HG03558 (cell line): ENCODE data around the gene FOXL2NB.
"Not testable (repeated sequence)": the region's sequence is repeated elsewhere in the genome, so short reads cannot be mapped to it uniquely, and the experiment has no call there.

ENCODE experiments used
- ATAC-seq: cut with Tn5 transposase; IDR thresholded peaks from one replicate; pipeline ENCODE4 v1.9.1; 2021; ENCODE audit warnings: moderate number of reproducible peaks; ENCODE audit not compliant: unreplicated experiment; ENCODE audit errors: extremely low read depth

The FOXL2NB gene

GRCh38 chr3:138946663-138947494 lies at the start of gene FOXL2NB, which contains the start of gene FOXL2:
Gene FOXL2NB (plus strand): TSS chr3:138947217. CDS start chr3:138947365, 148 bp downstream.
Gene FOXL2 (minus strand): TSS chr3:138947137. CDS start chr3:138946722, 415 bp downstream.
- ATAC-seq, result no peak

GRCh38 chr3:138898301-138898700 lies 48.7 kb upstream of the FOXL2NB start:
- ATAC-seq, result no peak

- ATAC-seq, result no peak
These were observed 48.3 kb upstream of the FOXL2NB start for GRCh38 chr3:138898708-138899107.

GRCh38 chr3:138899351-138899991 lies 47.5 kb upstream of the FOXL2NB start:
- ATAC-seq, result no peak

DNA sequence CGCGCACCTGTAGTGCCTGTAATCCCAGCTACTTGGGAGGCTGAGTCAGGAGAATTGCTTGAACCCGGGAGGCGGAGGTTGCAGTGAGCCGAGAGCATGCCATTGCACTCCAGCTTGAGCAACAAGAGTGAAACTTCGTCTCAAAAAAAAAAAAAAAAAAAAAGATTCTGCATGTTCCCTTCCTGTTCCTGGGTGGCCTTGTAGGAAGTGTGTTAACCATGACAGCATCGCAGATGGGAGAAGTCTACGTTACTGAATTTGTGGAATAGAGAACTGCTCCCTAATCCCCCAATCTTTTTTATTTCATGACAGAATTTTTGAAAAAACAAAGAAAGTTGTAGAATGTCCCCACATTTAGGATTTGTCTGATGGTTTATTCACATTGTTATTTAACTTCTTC lies 45.5 kb upstream of the FOXL2NB start:
- no peak for ATAC-seq

DNA sequence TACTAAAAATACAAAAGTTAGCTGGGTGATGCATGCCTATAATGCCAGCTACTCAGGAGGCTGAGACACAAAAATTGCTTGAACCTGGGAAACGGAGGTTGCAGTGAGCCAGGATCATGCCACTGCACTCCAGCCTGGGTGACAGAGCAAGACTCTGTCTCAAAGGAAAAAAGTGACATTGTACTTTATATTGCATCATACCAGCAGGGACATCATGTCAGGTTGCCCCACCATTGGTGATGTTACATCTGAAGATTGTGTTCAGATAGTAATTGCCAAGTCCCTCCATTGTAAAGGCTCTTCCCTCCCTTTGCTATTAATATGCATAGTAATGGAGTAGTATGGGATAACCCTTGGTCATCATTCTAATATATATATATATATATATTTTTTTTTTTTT lies 44.8 kb upstream of the FOXL2NB start:
- no peak for ATAC-seq

GRCh38 chr3:138907539-138907938 lies 39.5 kb upstream of the FOXL2NB start:
- ATAC-seq, result no peak

- no peak for ATAC-seq
These were observed 38.2 kb upstream of the FOXL2NB start for GRCh38 chr3:138908846-138909245.

GRCh38 chr3:138909904-138910303 lies 37.1 kb upstream of the FOXL2NB start:
- no peak for ATAC-seq

- ATAC-seq, result no peak
These were observed 35.4 kb upstream of the FOXL2NB start for GRCh38 chr3:138911621-138912020.

DNA sequence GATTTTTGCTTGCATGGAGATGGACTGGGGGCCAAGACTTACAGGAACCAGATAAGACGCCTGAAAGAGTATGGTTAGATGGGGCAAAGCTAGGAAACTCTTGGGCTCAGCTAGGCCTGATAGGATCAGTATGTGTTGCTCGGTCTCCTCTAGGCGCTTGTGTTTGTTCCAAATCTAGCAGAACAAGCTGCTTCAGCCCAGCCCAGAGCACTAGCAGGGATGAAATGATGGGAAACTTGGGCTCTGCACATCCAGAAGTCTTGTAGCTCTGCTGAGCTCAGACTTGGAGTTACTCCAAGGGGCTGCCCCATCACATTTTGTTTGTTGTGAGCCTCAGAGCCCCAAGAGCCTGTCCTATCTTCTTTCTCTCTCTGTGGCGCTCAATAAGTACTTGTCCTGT lies 34.8 kb upstream of the FOXL2NB start:
- ATAC-seq, result no peak

- ATAC-seq, result no peak
These were observed 33.3 kb upstream of the FOXL2NB start for GRCh38 chr3:138913766-138914165.

DNA sequence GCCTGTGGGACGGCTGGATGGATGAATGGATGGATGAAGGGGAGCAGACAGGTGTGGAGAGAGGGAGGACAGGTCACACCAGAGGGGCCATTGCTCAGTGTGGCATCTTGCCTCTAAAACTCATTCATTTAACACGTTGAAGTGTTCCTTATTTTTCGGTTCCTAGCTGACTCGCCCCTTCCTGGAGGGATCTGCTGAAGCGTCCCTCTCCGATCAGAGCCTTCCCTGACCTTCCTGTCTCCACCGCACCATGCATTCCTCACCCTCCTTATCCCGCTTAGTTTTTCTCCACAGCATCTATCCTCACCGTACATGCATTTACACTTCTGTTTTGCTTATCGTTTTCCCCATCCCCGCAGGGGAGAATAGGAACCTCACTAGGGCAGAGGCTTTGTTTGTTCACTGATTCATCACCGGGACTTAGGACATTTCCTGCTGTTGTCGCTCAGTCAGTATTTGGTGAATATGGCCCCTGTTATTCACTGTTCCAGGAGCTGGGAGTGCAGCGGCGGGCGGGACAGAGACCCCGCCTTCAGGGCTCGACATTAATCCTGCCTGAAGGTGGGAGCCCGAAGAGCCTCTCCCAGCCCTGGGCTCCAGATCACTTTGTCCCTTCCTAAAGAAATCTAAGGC lies 32.0 kb upstream of the FOXL2NB start:
- peak; percentile 19 for ATAC-seq

DNA sequence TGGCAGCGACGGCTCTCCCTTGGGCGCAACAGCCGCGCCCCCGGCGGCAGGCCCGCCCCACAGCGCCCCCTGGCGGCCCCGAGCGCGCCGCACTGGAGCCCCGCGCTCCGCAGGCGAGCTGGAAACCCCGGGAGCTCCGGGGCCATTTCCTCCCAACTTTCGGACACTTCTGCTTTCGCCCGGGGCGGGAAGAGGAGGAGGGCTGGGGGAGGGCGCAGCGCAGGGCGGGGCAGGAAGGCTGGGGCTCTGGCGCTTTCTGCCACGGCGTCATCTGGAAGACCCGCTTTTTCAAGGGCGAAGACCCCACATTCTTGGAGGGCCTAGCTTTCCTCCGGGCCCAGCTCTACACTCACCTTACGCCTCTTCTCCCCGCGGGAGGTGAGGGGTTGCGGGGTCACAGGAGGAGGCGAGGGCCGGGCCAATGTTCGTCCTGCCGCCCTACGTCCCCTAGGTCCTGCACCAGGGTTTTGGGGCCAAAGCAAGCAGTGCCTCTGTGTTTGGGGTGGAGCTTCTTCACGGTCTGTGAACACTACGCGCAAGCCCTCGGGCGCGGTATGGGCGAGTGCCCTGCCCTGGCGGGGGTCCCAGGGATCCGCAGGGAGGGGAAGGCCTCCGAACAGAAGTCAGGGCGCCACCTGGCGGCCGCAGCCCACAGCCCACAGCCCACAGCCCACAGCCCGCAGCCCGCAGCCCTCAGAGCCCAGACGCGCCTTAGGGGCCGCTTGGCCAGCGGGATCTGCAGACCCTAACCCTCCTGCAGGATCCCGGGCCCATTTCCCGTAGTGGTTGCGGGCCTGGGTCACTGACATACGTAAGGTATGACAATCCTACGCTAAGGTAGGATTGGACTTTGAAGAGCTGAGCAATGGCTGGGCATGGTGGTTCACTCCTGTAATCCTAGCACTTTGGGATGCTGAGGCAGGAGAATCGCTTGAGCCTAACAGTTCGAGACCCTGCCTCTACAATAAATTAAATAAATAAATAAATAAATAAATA lies 31.2 kb upstream of the FOXL2NB start:
- ATAC-seq, result peak; percentile 53

DNA sequence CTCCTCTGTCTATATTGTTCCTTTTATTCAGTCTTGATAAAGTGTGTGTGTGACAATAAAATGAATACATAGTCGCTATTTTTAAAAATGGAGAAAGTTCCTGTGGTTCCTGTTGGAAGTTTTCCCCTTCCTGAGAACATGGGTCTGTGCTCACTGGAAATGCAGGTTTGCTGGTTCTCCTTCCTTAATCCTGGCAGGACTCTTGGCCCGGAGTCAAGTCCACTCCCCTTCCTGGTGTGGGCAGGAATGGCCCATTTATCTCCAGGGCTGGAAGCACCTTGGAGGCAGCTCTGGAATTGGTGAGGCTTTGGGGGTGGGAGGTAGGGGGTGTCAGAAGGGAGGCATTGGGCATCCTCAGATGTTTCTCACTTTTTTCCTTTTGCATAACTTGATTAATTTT lies 30.2 kb upstream of the FOXL2NB start:
- ATAC-seq, result no peak

DNA sequence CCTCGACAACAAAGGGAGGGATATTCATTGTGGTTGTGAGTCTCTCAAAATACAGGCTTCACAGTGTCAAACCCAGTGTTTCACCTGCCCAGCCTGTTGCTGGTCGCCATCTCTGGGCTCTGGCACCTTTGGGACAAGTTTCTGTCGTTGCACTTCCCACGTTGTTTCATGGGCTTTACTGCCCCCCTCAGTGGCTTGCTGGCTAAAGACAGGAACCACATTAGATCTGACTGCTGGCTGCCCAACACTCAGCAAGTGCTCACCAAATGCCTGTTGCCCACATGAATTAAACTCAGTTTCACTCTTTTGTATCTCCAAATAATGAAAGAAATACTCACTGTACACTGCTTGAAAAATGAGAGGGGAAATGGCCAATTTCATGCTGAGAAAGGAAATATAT lies 27.7 kb upstream of the FOXL2NB start:
- no peak for ATAC-seq

DNA sequence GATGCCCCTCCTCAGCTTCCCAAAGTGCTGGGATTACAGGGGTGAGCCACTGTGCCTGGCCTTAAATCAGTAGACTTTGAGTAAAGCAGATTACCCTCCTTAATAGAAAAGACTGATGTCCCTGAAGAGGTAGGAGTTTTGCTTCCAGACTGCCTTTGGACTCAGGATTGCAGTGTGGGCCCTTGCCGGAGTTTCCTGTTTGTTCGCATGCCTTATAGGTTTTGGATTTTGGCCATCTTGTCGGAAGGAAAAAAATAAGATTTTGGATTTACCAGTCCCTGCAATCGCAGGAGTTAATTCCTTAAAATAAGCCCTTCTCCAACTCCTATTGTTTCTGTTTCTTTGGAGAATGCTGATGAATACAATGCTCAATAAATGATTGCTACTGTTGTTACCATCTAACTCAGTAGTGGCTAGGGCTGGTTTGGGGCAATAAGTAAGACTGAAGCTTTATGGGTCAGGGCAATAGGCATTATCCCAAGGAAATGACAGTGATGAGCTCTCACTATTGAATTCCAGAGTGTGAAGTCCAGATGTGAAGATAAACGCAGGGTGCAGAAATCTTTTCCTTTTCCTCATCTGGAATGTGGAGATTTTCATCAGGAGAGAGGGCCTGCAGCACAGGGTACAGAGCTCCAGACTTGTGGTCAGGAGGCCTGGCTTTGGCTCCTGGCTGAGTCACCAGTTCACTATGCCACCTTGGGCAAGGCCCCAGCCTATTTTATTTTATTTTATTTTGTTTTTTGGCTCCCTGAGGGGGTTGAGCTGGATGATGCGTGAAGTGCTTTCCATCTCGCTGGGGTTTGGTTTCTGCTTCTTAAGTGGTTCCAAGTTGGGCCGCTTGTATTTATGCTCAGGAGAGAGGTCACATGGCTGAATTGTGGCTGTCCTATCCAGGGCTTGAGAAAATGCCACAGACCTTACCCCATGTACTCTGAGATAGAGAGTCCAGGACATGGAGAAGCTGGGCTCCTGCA lies 25.4 kb upstream of the FOXL2NB start:
- ATAC-seq, result no peak

- ATAC-seq, result not testable (repeated sequence)
These were observed 24.6 kb upstream of the FOXL2NB start for GRCh38 chr3:138922400-138922799.

DNA sequence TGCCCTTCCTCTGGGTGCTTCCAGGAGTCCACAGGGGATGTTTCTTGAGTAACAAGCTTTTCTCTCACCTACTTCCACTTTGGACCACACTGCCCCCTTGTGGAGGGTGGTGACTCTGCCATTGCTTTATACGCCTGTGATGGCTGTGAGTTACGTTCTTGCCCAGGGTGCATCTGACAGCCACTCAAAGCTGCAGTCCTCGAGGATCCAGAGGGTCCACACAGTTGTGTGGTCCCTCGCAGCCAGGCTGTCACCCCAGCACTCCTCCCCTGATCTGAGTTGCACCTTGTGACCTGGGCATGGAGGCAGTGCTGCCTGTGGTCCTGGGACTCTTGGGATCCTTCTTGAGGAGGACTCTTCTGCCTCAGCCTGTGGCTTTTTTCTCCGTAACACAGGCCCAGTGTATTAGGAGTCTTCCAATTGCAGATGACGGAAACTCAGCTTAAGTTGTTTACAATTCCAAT lies 23.5 kb upstream of the FOXL2NB start:
- ATAC-seq, result no peak
